Stimulated activated naive CD8-positive, alpha-beta T cell treated with anti-CD3 and anti-CD28 coated beads, Interleukin-15, amount 100 ng/mL, for 72 hours (primary cell): ENCODE measurements around the gene UST.

Experiments used
- ATAC-seq: fragments of 150-1000 bp; cut with Tn5 transposase; 2 replicates; pipeline ENCODE4 v1.10.0; 2021; ENCODE audit warnings: mild to moderate bottlenecking, moderate library complexity
- DNase-seq, 2 donors: peaks; one replicate each; pipeline ENCODE4 v3.0.0; 2021 to 2022
- H3K27ac Mint-ChIP-seq, 2 donors: one replicate each; pipeline ENCODE4 v1.8.0; 2022; ENCODE audit warnings: mild to moderate bottlenecking in 2 of 2, mixed read lengths in 2 of 2, moderate library complexity in 2 of 2
- H3K27me3 Mint-ChIP-seq: one replicate; pipeline ENCODE4 v1.8.0; 2022; ENCODE audit warnings: mixed read lengths
- H3K4me1 Mint-ChIP-seq: one replicate; pipeline ENCODE4 v1.8.0; 2022; ENCODE audit warnings: mild to moderate bottlenecking, mixed read lengths
- H3K4me3 Mint-ChIP-seq, 2 donors: one replicate each; pipeline ENCODE4 v1.8.0; 2022; ENCODE audit warnings: mild to moderate bottlenecking in 2 of 2, mixed read lengths in 2 of 2, moderate library complexity in 1 of 2
- H3K9me3 Mint-ChIP-seq, 2 donors: one replicate each; pipeline ENCODE4 v1.8.0; 2022; ENCODE audit warnings: mixed read lengths in 2 of 2

UST gene

DNA sequence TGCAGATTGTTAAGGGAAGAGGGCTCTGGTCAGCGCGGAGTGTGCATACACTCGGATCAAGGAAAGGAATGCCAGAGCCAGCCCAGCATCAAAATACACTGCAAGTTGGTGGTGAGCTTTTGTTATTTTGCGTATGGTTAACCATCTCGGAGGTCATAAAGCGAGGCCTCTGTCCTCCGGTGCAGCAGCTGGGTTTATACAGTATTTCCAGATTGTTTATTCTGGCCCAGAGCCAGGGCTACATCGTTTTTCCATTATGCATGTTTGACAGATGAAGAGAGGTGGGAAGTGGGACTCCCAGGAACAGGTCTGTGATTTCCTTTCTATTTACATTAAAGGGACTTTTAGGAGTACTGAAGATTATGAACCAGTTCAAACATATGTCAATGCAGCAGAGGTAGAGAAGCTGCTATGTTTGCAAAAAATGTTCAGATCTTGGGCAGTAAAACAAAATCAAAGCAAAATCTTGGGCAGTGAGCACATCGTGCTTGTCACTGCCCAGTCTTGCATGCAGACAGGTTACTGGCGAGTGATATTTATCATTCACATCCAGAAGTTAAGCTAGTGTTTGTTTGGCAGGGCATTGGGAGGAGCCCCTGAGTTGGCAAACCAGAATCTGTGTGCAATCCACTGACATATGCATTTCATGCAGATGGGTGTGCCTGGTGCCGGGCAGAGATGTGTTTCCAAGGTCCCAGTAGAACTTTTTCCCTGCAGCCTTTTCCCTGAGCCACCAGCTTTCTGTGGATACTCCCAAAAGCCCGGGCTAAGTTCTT, 314.3 kb downstream of the UST start:
- ATAC-seq (no peak), DNase-seq (no peak)
- H3K27ac Mint-ChIP-seq = no peak overlapping the region
- H3K4me1 Mint-ChIP-seq = peaks cover 46% of the 10 kb centered on the region
- no peaks in the 10 kb centered on the region for H3K27me3 Mint-ChIP-seq
- peak overlapping the region; percentile 59 to 70 for H3K4me3 Mint-ChIP-seq
- no peaks in the 10 kb centered on the region for H3K9me3 Mint-ChIP-seq

DNA sequence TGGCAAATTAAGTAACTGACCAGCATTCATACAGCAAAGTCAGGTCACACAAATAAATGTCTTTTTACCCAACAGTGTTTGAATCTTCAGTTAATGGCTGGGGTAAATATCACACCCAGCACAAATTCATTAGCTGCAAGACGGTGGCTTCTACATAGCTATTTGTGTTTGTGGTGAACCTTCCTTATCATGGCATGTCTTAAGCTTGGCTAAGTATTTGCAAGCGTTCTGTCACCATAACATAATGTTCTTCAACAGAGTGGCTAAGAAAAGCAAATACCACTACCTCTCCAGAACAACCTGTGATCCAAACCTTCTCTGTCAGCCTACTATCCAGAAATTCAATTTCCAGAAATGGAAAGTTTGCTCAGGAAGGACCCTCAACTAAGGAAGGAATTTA, 315.1 kb downstream of the UST start:
- DNase-seq (no peak), ATAC-seq (no peak)
- Mint-ChIP-seq H3K27me3 (no peaks in the 10 kb centered on the region), H3K4me1 (peaks cover 53% of the 10 kb centered on the region), H3K9me3 (no peaks in the 10 kb centered on the region), H3K4me3 (no peak overlapping the region), H3K27ac (no peak overlapping the region)

DNA sequence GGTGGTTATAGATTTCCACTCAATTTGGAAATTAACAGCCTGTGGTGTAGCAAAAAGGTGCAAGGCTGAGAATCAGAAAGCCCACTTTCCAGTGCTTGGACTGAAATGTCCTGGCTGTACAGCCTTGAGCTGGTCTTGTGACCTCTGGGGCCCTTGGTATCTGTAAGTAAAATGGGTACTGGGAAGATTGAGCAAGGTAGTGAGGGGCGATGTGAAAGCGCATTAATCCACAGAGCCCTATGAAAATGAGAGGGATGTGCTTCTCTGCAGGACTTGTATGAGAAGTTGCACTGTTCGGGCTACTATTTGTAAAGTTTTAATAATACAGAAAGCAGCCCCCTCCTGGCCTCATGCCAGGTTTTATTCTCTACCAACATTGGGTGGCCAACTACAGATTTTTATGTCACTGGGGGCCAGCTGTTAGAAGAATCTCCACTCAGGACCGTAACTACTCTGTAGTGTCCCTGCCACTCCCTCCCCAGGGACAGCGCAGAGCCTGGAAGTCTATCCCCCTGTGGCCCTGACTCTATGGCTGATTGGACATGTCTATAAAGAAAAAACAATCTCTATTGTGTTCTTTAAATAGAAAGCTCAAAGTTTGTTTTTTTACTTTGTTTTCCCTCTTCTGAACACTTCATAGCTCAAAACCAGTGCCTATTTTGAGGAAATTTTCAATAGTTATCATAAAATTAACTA, 316.0 kb downstream of the UST start:
- H3K27ac Mint-ChIP-seq = no peak overlapping the region
- H3K27me3 Mint-ChIP-seq = no peaks in the 10 kb centered on the region
- no peak overlapping the region for H3K4me3 Mint-ChIP-seq
- DNase-seq (no peak), ATAC-seq (no peak)
- H3K9me3 Mint-ChIP-seq = no peaks in the 10 kb centered on the region
- H3K4me1 Mint-ChIP-seq = peaks cover 58% of the 10 kb centered on the region

DNA sequence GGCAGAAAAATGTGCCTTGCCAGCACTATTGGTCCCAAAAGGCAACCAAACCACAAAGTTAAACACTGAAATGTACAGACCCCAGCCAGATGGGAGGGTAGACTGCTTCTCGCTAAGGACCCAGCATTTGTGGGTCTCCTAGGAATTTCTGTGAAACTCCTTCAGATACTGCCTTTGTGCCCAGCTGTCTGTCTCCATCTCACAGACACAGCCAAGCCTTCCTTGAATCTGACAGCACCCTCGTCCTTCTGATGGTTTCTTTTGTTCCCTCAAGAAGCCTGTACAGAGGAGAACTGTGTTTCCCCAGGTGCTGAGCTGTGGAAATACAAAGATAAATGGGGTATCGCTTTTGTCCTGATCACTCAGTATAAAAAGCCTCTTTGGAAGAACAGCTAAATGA, 316.6 kb downstream of the UST start:
- H3K27me3 Mint-ChIP-seq = no peaks in the 10 kb centered on the region
- H3K27ac Mint-ChIP-seq = no peak overlapping the region
- no peak for DNase-seq
- no peak overlapping the region for H3K4me3 Mint-ChIP-seq
- H3K4me1 Mint-ChIP-seq = peaks cover 58% of the 10 kb centered on the region
- H3K9me3 Mint-ChIP-seq = no peaks in the 10 kb centered on the region
- ATAC-seq = no peak

DNA sequence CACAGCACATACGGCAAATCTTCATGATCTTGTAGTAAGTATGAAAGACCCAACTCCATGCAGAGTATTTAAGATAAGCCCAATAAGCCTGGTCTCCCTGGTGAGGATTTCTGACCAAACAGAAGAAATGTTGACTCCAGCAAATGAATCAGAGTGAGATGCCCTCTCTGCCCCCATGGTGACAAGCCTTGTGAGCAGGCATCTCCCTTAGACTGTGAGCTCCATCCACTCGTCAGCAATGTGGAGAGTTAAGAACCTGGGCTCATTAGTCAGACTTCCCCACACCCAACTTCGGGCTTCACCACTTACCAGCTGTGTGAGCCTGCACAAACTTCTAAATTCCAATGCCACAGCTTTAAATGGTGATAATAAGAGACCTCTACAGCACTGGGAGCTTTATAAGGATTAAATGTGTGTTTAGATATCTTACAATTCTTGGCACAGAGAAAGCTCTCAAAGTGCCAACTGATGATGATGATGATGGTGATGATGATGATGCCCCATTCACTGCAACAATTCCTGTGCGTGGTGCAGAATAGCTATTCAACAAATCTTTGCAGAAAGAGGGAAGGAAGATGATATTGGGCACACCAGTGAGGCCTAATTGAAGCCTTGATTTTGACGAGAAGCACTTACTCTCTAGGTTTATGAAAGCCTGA, 317.3 kb downstream of the UST start:
- Mint-ChIP-seq H3K4me3 (no peak overlapping the region), H3K9me3 (peaks cover 0 to 6% of the 10 kb centered on the region in 2 donors), H3K27ac (no peak overlapping the region), H3K27me3 (no peaks in the 10 kb centered on the region), H3K4me1 (peaks cover 56% of the 10 kb centered on the region)
- ATAC-seq (no peak), DNase-seq (no peak)

DNA sequence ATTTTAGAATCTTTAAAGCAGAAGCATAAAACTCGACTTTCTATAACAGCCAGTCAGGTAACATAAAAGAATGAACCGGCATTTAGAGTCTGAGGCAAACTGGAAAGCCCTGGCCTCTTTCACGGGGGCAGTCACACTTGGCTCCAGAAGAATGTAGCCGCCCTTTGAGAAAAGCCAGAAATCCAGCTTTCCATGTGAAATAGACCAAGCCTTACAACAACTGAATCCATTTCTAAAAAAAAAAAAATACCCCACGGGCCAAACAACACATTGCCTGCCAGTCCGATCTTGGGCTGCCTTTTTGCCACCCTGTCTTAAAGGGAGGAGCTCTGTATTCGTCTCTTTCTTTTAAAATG, 317.8 kb downstream of the UST start:
- H3K27me3 Mint-ChIP-seq = no peaks in the 10 kb centered on the region
- peaks cover 0 to 7% of the 10 kb centered on the region in 2 donors for H3K9me3 Mint-ChIP-seq
- no peak for DNase-seq
- ATAC-seq = no peak
- no peak overlapping the region for H3K27ac Mint-ChIP-seq
- H3K4me1 Mint-ChIP-seq = peaks cover 51% of the 10 kb centered on the region
- H3K4me3 Mint-ChIP-seq = no peak overlapping the region

DNA sequence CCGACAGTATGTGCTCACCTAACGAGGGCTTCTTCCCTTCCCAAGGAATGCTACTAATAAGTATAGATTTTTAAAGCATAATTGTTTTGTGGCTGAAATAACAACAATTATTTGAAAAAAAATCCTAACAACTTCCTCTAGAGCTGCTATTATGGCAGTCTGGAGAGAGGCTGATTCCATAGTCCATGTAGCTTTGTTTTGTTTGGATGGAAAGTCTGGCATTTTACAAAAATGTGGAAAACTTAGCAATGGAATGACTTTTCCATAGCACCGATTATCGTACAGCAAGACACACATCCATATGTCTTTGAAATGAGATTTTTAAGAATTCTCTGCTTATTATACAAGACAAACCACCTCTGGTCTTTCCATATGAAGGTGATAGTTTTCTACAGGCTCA, 318.3 kb downstream of the UST start:
- Mint-ChIP-seq H3K4me3 (no peak overlapping the region), H3K4me1 (peaks cover 46% of the 10 kb centered on the region), H3K27ac (no peak overlapping the region), H3K27me3 (no peaks in the 10 kb centered on the region), H3K9me3 (peaks cover 0 to 7% of the 10 kb centered on the region in 2 donors)
- no peak for DNase-seq
- no peak for ATAC-seq

DNA sequence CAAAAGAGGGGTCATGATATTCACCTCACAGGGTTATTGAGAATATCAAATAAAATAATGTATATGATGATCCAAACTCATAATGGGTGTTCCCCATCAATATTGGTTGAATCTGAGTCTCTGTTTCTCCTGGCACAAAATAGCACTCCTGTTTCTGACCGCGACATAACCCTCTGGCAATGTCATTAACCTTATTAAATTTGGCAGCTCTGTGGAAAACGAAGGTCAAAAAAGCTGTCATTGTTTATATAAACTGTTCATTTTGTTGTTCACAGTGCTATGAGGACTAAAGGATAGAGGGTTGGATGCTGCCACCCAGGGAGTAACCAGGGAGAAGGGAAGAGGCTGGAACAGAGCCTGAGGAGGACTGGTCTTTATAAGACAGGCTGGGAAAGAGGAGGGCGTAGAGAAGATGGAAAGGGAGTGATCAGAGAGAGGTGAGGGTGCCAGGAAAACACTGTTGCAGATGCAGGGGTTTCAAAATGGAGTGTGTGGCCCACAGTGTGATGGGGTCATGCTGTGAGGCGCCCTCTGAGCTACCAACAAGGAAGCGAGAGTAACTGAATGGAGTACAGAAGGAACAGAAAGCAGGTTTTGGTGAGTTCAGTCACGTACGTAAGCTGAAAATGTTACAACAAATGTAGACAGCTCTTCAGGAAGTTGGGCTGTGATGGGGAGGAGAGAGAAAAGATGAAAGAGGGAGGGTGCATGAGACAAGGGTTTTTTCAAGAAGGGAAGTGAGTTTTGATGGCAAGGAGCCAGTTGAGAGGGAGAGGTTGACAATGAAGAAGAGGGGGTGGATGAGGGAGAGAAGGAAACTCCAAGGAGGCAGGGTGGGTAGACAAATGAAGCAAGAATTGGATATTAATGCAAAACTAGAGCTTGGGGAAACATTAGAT, 319.1 kb downstream of the UST start:
- peak overlapping the region; percentile 65 to 92 for H3K27ac Mint-ChIP-seq
- ATAC-seq (peak; percentile 97), DNase-seq (peak; percentile 15 to 46)
- H3K9me3 Mint-ChIP-seq = peaks cover 0 to 7% of the 10 kb centered on the region in 2 donors
- H3K4me3 Mint-ChIP-seq = peak overlapping the region; percentile 44 to 60
- peaks cover 38% of the 10 kb centered on the region for H3K4me1 Mint-ChIP-seq
- H3K27me3 Mint-ChIP-seq = no peaks in the 10 kb centered on the region

DNA sequence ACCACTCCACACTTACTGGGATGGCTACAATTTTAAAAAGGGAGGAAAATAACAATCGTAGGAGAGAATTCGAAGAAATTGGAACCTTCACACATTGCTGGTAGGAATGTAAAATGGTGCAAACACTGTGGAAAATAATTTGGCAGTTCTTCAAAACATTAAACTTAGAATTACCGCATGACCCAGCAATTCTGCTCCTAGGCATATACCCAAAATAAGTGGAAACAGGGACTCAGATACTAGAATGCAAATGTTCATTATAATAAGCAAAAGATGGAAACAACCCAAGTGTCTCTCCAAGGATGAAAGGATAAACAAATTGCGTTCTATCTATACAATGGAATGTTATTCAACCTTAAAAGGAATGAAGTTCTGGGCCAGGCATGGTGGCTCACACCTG, 325.2 kb downstream of the UST start:
- no peak overlapping the region for H3K27ac Mint-ChIP-seq
- ATAC-seq = no peak
- no peak overlapping the region for H3K4me3 Mint-ChIP-seq
- H3K9me3 Mint-ChIP-seq = peaks cover 0 to 7% of the 10 kb centered on the region in 2 donors
- no peak for DNase-seq
- H3K27me3 Mint-ChIP-seq = no peaks in the 10 kb centered on the region
- peaks cover 17% of the 10 kb centered on the region for H3K4me1 Mint-ChIP-seq

DNA sequence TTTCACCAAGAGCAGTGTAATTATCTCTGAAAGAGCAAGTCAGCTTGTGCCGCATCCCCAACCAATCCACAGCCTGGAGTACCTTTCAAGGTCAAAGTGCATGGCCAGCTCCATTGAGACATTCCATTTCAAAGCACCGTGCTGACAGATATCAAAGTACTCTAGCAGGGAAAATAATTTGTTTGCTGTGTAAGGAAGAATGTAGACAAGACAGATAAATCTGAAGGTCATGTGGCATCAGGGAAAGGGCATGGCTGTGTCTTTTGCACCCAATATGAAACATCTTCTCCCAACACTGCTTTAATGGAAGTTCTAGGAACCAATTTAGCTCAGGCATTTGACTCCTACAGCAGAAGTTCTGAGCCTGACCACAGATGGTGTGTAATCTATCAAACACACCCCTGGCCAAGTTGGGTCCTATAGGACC, 328.0 kb downstream of the UST start:
- peak overlapping the region in 1 of 2 donors; percentile 65 for H3K27ac Mint-ChIP-seq
- no peaks in the 10 kb centered on the region for H3K27me3 Mint-ChIP-seq
- H3K4me1 Mint-ChIP-seq = peaks cover 20% of the 10 kb centered on the region
- H3K9me3 Mint-ChIP-seq = no peaks in the 10 kb centered on the region
- ATAC-seq (no peak), DNase-seq (no peak)
- H3K4me3 Mint-ChIP-seq = no peak overlapping the region

DNA sequence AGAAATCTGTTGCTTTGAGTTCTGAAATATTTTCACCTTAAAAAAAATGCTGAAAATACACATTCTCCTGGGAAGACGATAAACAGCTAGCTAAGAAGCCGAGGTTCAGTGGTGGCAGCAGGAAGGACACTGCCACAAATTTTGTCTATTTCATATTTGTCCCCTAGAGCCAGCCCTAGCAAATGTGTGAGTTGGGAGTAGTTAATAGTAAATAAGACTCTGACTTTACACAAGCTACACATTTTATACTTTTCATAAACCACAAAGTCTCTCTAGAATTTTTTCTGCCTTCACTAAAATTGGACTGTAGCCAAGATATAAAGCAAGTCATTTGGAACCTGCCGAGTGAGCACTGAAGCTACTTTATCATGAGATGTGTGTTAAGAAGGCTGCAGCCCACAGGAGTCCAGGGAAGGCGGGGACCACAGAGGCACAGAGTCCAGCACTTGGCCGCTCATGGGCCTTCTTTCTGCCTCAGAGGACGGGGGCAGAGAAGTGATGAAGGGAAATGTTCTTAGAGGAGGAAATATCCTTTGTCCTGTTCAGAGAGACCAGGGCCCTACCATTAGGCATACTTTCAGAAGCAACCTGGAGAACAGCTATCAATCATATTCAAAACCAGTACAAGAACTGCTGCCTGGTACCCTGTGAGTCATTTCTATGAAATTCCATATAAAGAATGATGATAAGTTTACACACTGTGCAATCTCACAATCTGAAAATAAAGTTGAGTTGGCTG, 329.0 kb downstream of the UST start:
- peaks cover 23% of the 10 kb centered on the region for H3K4me1 Mint-ChIP-seq
- DNase-seq = no peak
- no peak overlapping the region for H3K4me3 Mint-ChIP-seq
- H3K27ac Mint-ChIP-seq = peak overlapping the region in 1 of 2 donors; percentile 19
- ATAC-seq = peak; percentile 56
- no peaks in the 10 kb centered on the region for H3K27me3 Mint-ChIP-seq
- no peaks in the 10 kb centered on the region for H3K9me3 Mint-ChIP-seq

DNA sequence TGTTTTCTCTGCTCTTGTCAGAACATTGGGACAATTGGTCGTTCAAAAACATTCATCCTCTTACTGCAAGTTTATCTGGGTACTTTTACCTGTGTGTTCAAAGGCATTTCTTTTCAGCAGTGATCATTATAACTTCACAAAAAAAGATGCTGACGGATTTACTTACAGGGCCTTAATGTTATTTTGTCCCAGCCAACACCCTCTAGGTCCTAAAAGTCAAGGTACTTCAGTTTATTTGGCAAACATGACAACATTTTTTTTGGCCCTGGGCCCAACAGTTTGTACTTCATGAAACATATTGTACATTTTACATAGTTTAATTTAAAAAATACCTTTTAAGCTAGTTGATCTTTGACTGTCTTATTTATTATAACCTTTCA, 329.5 kb downstream of the UST start:
- H3K9me3 Mint-ChIP-seq = no peaks in the 10 kb centered on the region
- ATAC-seq (no peak), DNase-seq (no peak)
- no peak overlapping the region for H3K4me3 Mint-ChIP-seq
- no peak overlapping the region for H3K27ac Mint-ChIP-seq
- H3K27me3 Mint-ChIP-seq = no peaks in the 10 kb centered on the region
- H3K4me1 Mint-ChIP-seq = peaks cover 29% of the 10 kb centered on the region

DNA sequence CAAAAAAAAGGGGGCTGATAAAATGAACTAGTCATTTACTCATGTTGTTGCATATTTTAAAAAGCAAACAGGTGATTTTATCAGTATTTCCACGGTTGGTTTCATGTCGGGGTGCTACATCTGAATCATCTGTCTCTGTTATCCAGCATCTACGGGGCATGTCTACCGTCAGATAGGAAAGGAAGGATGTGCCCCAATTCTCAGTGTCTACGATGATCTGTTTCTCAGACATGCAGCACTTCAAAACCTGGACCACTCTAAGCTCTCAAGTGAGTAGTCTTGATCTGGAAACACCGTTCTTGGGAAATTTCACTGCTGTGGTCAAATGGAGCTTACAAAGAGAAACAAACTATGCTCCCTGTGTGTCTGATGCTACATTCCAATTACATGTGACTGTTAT, 330.4 kb downstream of the UST start:
- Mint-ChIP-seq H3K27ac (peak overlapping the region in 1 of 2 donors; percentile 27), H3K9me3 (no peaks in the 10 kb centered on the region), H3K27me3 (no peaks in the 10 kb centered on the region), H3K4me3 (peak overlapping the region in 1 of 2 donors; percentile 22), H3K4me1 (peaks cover 34% of the 10 kb centered on the region)
- ATAC-seq = peak; percentile 54
- DNase-seq = no peak

DNA sequence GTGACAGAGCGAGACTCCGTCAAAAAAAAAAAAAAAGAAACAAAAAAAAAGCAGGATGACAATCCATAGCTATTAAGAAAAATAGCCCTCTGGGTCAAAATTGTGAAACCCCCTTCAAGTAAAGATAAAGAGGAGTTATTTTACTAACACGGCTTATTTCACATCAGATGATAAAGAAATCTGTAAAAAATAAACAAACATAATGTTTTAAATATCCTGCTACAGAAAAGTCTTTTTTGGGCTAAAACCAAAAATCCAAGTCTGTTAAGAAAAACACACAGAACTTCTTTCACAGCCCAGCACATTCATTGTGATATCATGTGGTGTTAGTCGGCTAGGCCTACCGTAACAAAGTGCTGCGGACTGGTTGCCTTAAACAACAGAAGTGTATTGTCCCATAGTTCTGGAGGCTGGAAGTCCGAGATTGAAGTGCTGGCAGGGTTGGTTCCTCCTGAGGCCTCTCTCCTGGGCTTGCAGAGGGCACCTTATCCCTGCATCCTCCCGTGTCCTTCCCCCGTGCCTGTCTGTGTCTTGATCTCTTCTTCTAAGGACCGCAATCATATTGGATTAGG, 331.5 kb downstream of the UST start:
- DNase-seq = no peak
- Mint-ChIP-seq H3K27me3 (no peaks in the 10 kb centered on the region), H3K27ac (no peak overlapping the region), H3K4me1 (peaks cover 45% of the 10 kb centered on the region), H3K4me3 (no peak overlapping the region), H3K9me3 (no peaks in the 10 kb centered on the region)
- ATAC-seq = no peak
